Measurements from ENCODE around the gene PAM16.
A peak's percentile ranks its signal among the peaks of the same experiment; 100 is the strongest.

The PAM16 gene

DNA sequence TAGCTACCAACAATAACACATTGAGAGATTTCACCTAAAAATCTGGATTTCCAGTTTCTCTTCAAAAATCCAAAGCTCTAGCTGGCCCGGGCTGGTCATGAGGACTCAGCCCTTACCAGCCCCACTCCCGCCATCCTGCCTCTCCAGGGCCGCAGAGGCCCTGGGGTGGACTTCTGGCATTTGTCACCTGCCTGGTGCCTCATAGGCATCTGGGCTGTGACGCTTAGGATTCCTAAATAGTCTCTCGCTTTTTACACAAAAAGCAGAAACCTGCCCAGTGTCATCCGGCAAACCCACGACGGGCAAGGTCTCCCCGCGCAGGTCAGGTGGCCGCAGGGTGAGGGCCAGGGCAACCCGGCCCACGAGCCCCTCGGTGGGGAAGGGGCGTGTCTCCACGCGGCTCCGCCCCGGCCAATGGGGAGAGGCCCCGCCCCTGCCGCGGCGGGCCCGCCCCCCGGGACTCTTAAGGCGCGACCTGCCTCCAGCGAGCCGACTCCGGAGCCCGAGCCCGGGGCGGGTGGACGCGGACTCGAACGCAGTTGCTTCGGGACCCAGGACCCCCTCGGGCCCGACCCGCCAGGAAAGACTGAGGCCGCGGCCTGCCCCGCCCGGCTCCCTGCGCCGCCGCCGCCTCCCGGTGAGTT lies 20.4 kb upstream of the PAM16 start, which contains the start of gene VASN:
VASN (plus strand) TSS at position 492 of the 644 bp plus-strand sequence. CDS start 9,030 bp downstream, outside the sequence.
- peak; percentile 57 for DNase-seq (ENCODE audit: low read depth)

GRCh38 chr16:4370570-4371356 lies 19.6 kb upstream of the PAM16 start:
- DNase-seq (ENCODE audit: low read depth) = no peak

- DNase-seq (ENCODE audit: low read depth) = no peak
Measured at GRCh38 chr16:4370151-4370550, 19.0 kb upstream of the PAM16 start.

GRCh38 chr16:4369007-4369733 lies 18.0 kb upstream of the PAM16 start:
- no peak for DNase-seq (ENCODE audit: low read depth)

- DNase-seq (ENCODE audit: low read depth) = no peak
Measured at GRCh38 chr16:4367393-4367856, 16.3 kb upstream of the PAM16 start.

DNA sequence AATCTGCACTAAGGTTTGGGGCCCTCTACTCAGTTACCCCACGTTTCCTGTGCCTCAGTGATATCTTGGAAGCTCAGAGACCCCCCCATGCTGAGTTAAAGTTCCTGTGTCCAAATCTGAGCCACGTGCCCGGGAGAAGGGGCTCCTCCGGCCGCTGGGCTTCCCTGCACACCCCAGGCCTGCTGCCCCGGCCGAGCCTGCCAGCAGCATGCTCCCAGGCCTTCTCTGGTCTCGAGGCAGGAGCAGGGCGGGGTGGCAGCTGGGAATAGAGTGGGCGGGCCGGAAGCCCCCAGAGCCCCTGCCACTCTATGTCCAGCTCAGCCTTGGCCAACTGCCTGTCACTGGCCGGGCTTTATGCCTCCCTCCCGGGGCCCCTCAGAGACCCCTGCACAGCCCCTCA lies 14.9 kb upstream of the PAM16 start:
- DNase-seq (ENCODE audit: low read depth) = no peak

GRCh38 chr16:4365615-4366014 lies 14.5 kb upstream of the PAM16 start:
- DNase-seq (ENCODE audit: low read depth) = no peak

DNA sequence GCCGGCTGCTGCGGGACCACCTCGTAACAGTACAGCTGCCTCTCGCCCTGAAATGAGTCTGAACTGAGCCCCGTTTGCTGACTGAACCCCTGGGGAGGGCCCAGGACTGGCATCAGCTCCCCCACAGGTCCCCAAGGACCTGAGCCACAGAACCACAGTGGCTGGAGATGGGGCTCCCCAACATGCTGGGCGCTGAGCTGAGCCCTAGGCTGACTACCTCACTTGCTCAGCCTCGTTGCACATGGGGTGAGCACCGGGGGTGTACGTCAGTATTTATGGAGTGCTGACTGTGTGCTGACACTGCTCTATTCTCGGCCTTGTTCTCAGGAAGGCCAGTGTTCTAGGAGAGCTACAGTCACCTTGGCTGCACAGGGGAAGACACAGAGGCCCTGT lies 13.9 kb upstream of the PAM16 start:
- no peak for DNase-seq (ENCODE audit: low read depth)

DNA sequence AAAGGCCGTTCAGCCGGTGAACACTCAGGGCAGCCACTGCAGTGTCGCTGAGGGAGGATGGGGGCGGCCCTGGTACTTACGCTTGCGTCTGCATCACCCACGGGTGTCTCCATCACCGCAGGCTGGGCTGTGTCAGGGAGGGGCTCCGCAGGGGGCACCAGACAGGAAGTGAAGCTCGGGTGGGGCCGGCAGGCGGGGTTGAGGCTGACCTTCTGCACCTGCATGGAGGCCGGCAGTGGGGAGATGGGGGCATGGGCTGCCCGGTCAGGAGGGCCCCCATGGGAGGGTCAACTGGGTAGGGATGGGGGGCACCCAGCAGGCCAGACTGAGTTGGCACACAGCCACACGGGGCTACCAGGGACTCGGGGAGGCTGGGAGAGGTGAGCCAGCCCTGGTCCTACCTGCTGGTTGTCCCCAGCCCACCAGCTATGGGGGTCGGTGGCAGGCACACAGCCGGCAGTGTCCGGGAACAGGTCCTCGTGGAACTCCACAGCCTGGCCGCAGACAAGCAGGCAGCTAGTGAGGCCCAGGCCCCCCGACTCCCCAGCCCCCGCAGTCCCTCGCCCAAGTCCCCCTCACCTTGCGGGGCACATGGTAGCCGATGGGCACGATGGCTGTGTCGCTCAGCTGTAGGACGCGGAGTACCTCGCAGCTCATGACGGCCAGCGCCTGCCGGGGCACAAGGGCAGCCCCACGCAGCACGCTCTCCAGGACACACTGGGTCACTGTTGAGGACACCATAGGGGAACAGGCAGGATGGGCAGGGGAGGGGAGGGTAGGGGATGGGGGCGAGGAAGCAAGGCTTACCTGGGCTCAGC lies 13.3 kb upstream of the PAM16 start:
- no peak for DNase-seq (ENCODE audit: low read depth)

GRCh38 chr16:4362476-4363135 lies 11.5 kb upstream of the PAM16 start:
- no peak for DNase-seq (ENCODE audit: low read depth)

DNA sequence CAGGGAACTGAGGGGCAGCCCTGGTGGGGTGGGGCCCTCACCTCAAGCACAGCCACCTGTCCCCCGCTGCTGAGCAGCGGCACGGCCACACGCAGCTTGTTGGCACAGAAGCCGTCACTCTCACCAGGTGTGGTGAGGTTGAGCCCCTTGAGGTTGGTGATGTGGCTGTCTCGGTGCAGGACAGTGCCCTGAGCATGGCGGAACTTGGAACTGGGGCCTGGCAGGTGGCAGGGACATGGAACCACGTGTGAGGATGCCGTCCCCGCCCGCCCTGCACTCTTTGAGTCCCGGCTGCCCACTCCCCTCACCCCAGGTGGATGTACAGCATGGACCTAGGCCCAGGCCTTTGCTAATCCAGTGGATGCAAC lies 10.8 kb upstream of the PAM16 start:
- no peak for DNase-seq (ENCODE audit: low read depth)

DNA sequence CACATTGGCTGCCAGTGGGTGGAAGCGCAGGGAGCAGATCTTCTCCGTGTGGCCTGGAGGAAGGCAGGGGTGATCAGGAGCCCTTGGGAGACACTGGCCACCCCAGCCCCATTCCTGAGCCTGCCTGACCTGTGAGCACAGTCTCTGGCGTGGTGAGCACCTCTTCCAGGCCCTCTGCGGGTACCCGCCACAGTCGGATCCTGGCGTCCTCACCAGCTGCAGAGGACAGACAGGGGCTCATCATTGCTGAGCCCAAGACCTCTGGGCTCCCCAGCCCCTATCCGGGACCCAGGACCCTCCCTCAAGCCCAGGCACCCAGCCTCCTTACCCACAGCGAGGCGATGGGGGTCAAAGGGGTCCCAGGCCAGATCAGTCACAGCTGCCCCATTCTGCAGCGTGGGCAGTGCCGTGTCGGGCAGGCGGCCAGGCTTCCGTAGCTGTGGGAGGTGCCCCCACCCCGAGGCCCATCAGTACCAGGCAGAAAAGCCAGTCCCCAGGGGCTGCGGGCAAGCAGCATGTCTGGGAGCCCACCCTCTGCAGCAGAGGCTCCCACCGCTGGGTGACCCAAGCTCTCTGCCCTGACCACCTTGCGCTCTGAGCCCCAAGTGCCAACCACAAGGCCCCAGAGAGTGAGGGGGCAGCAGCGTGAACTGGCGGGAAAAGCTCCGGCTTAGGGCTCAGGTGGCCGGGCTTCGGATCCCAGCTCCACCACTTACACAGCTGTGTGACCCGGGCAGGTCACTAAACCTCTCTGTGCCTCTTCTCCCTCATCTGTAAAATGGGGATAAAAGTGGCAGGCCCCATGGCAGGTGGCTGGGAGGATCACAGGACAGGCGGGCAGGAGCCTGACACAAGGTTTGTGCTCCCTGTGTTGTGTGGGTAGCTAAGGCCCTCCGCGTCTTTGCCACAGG lies 10.2 kb upstream of the PAM16 start:
- no peak for DNase-seq (ENCODE audit: low read depth)

DNA sequence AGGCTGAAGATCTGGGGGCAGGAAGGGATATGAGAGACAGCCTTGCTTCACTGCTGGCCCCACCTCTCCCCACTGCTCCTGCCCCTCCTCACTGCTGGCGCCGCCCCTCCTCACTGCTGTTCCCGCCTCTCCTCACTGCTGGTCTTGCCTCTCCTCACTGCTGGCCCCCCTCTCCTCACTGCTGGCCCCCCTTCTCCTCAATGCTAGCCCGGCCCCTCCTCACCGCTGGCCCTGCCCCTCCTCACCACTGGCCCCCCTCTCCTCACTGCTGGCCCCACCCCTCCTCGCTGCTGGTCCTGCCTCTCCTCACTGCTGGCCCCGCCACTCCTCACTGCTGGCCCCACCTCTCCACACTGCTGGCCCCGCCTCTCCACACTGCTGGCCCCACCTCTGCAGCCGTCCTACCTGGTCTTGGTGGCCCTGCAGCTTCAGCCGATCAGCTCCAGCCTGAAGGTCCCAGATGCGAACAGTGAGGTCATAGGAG lies 9.5 kb upstream of the PAM16 start:
- DNase-seq (ENCODE audit: low read depth) = no peak

- DNase-seq (ENCODE audit: low read depth) = no peak
Measured at GRCh38 chr16:4359914-4360313, 8.8 kb upstream of the PAM16 start.

GRCh38 chr16:4358831-4359561 lies 7.9 kb upstream of the PAM16 start:
- peak; percentile 32 for DNase-seq (ENCODE audit: low read depth)

DNA sequence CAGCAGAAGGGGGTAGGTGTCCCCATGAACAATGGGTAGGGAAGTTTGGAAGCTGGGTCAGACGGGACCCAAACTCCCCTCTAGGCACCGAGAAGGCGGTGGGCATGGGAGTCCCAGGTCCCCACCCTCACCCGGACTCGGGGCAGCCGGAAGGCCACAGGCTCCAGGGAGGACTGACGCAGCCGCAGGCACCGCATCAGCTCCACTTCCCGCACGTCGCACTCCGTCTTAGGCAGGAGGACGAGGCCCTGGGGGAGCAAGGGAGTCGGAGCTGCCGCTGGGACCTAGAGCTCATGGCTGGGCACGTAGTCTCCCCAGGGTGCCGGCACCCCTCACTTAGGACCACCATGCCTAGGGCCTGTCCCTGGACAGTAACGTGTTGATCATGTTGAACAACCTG lies 7.1 kb upstream of the PAM16 start:
- DNase-seq (ENCODE audit: low read depth) = no peak

DNA sequence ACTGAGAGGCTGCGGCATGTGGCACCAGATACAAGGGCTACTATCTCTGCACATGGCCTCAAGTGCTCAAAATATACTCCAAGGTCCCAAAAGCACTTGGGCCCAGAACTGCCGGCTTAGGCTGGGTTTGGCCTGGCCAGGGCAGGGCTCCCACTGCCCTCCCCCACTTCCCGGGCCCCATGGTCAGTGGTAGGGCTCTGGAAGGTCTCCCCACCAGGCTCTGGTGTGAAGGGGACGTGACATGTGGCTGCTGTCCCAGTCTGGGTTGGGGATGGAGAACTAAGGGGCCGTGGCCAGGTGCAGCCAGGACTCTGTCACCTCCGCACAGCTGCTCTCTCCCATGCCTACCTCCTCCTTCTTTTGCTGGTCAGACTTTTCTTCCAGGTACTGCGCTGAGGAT lies 5.7 kb upstream of the PAM16 start:
- DNase-seq (ENCODE audit: low read depth) = no peak

DNA sequence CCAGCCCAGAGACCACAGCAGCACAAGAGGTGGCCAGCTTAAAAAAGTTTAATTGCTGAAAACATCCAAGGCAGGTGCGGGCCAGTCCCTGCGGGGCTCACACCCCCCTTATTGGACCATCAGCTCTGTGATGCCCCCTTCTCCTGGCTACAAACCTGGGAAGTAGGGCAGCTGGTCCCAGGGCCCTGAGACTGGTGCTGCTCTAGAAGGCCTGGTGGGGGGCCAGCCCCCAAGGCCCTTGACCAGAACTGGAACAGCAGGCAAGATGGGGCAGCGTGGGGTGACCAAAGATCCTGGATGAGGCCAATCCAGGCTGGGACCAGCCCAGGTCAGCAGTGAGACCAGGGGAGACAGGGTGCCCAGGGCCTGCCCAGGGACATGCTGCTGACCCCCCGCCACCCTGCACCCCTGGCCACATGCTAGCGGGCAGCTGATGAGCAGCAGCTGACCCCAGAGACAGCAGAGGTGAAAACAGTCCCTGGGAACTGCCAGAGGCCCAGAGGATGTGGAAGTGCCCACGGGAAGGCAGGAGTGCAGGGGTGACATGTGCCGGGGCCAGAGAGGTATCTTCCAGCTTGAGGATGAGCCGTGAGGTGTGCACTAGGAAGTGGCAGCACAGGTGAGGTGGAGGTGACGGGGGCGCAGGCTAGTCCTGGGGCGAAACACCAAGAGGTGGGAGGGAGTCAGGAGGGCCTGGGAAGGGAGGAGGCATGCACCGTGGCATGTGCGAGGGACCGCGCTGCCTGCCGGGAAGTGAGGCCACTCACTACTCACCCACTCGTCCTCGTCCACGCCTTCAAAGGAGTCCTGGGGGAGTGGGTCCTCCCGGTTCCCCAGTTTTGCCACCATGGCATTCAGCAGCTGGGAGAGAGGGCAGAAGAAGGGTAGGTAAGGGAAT lies 3.6 kb upstream of the PAM16 start:
- DNase-seq (ENCODE audit: low read depth) = no peak

- no peak for DNase-seq (ENCODE audit: low read depth)
Measured at GRCh38 chr16:4353675-4354074, 2.6 kb upstream of the PAM16 start.

All from T-helper 22 cell (primary cell).